NK-92 treated with Interleukin-12 subunit alpha and Interleukin-12 subunit beta, amount 100 ng/mL, for 24 hours (cell line): ENCODE results near the gene FUBP1.
"Not testable (repeated sequence)": the region's sequence is repeated elsewhere in the genome, so short reads cannot be mapped to it uniquely, and the experiment has no call there.

Experiments used
- DNase-seq: peaks from one replicate; lab custom pipeline; 2025; lab: John Stamatoyannopoulos, UW

FUBP1 gene

DNA sequence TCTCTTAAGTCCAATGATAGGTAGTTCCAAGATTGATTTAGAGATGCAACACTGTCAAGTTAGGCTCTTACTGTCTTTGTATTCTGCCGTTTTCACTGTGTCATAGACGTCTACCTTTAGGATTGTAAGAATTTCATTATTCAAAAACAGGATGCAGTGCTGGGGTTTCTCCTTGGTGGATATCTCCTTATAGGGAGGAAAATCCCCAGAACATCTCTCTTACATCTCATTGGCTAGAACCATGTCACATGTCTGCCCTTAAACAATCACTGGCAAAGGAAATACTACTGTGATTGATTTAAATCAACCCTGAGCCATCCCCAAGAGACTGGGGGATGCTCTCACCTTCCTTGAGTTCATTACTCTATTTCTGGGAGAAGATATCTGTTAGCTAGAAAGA, 10.9 kb upstream of the FUBP1 start:
- no peak for DNase-seq

DNA sequence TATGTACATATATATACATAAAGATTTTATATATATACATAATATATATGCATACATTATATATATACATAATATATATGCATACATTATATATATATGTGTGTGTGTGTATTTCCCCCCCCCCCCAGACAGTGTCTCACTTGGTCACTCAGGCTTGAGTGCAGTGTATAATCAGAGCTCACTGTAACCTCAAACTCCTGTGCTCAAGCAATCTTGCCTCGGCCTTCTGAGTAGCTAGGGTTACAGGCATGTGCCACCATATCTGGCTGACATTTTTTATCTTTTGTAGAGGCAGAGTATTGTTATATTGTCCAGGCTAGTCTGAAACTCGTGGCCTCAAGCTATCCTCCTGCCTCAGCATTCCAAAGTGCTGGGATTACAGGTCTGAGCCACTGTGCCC, 9.0 kb upstream of the FUBP1 start:
- DNase-seq, result no peak

DNA sequence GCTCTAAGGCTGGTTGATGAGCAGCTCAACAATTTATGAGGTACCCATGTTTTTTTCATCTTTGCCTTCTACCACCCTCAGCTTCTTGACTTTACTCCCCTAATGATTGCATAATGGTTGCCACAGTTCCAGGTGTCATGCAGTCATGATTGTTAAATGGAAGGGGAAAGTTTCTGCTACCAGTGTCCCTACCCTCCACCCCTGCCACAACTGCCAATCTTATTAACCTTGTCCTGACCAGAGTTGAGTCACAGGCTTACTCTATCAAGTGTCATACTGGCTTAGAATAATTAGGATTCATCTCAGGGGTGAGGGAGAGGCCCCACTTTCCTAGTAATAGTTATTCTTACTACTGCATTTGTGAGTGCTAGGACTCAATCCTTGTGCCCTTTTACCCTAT, 7.9 kb upstream of the FUBP1 start:
- peak; percentile 4 for DNase-seq

DNA sequence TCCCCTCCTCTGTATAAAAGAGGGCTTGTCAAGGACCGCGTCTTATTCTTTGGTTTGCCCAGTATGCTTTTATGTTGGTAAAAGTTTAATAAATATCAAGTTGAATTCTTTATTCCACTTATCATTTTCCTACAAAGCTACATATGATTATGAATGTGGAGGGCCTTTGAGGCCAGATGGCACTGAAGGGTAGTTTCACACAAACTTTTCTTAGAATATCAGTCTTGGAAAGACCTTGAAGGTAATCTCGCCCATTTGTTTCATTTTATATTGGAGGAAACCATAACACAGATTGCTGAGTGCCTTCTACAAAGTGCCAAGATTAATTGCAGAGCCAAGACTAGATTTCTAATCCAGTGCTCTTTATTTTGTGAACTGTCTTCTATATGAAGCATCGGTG, 5.8 kb upstream of the FUBP1 start:
- DNase-seq, result no peak

DNA sequence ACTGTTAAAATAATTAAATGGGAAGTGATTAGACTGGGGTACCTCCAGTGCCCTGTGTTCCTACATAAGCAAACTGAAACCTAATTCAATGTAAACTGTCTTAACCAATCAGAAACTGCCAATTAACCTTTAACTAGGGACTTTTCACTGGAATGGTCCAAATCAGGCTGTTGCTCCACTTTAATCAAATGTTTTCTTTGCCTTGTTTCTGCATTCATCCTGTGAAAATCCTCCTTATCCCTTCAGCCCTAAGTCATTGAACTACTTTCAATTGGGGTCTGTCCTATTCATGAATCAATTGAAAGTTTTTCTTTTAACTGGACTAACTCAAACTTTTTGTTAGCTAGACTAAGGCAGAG, 5.1 kb upstream of the FUBP1 start:
- DNase-seq, result no peak

DNA sequence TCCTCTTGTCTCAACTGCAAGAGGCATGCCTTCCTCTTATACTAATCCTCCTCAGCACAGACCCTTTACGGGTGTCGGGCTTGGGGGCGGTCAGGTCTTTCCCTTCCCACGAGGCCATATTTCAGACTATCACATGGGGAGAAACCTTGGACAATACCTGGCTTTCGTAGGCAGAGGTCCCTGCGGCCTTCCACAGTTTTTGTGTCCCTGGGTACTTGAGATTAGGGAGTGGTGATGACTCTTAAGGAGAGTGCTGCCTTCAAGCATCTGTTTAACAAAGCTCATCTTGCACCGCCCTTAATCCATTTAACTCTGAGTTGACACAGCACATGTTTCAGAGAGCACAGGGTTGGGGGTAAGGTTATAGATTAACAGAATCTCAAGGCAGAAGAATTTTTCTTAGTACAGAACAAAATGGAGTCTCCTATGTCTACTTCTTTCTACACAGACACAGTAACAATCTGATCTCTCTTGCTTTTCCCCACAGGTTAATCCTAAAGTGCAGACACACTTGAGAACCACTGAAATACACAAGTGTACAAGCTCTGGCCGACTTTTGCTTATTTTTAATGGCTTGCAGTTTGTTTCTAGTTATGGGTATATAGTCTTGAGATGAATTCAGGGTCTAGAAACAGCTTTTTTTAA, 4.6 kb upstream of the FUBP1 start:
- DNase-seq, result not testable (repeated sequence)

DNA sequence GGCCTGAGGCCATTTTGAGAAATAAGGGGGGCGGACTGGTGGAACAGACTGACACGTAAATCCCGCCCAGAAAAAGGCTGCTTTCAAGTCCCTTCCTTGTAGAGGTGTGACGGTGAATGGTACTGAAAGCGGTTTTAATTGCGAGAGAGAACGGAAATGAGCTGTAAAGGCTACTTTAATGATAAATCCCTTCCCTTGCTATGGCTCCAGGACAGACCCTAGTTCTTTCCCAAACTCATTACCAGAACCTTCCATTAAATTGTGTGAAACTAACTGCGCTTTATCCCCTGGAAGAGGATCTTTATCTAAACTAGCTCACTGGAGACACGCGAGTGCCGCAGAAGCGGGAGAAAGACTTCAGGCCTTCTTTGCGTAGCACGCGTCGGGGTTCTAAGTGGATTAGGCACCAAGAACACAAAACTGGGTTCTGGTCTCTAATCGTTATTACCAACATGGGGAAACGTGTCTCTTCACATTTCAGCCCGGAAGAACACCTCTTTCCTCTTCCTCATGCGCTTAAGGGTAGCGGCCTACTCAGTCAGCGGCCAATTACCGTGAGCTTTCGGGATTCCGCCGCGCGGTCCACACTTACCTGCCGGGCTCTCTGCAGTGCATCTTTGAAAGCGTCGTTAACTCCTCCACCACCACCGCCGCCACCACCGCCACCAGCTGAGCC, 441 bp downstream of the FUBP1 start:
- DNase-seq, result peak; percentile 63

DNA sequence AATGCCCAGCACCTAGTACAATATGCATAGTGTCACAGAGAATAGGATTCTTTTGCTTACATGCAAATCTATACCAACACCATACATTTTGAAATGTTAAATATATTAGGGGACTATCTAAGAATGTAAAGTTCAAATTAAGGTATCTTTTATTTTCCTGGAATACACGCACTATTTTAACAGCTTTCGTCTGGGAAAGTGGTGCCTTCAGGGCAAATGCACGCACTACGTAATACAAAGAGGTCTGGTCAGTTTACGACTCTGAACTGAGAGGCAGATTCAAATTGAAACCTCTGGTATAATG, 931 bp downstream of the FUBP1 start:
- DNase-seq, result no peak

DNA sequence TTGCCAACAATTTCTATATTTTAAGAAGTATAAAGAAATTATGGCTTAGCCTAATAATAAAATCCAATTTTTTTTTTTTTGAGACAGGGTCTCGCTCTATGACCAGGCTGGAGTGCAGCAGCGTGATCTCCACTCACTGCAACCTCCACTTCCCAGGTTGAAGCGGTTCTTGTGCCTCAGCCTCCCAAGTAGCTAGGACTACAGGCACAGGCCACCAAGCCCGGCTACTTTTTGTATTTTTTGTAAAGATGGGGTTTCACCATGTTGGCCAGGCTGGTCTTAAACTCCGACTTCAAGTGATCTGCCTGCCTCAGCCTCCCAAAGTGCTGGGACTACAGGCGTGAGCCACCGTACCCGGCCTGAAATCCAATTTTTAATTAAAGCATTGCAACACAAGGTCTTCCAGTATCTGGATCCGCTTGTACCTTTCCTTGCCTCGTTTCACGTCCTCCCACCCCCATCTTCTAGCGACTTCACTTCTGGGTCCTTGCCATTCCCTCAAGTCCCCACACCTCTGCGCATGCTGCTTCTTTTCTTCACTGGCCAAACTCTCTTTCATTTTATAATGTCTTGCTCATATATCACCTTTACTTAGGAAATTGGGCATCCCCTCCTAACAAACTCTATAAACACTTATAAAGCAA, 2.3 kb downstream of the FUBP1 start:
- no peak for DNase-seq

DNA sequence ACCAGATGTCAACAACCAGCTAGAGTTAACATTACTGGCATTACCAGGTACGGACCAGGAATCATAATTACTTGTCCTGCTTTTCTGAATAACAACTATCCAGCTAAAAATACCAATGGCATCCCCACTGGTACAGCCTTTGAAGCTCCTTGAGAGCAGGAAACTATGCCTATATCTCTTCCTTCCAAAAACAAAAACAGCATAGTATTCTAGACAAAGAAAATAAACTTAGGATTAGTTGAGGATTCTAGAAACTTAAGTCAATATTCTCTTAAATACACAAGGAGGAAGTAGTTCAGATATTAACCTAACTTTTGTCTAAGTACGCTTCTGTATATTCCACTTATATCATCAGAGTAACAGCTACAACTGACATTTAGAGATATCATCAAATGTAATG, 3.0 kb downstream of the FUBP1 start:
- no peak for DNase-seq

DNA sequence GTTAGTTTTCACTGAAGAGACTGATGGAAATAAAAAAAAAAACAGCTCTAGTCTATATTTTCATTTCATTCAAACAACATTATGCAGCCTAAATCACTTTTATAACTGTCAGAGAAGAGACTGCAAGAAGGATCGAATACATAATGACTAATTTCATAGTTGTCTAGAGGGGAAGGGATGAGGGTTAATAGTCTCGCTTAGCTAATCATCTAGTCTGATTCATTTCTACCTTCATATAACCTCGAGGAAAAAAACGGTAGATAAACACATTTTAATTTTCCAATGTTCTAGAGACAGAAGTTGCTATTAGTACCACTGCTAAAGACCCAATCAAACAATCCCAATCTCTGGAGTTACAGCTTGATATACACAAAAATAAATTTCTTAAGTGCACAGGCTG, 3.5 kb downstream of the FUBP1 start:
- no peak for DNase-seq

DNA sequence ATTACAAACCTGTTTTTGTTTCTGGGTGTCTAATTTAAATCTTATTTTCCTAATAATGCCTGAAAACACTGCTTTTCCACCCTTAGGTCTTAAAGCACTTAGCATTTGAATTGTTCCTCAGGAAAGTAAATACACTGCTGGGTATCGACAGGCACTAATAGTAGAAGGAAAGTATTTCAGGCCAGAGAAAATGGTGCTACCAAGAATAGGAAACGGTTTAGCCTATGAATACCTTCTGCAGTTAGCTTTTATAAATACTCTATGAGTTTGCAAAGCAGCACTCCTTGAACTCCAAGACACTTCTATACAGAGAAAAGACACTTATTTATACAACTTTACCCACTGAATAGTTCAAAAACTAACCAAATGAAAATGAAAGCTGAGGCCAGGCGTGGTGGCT, 6.8 kb downstream of the FUBP1 start:
- DNase-seq, result no peak

DNA sequence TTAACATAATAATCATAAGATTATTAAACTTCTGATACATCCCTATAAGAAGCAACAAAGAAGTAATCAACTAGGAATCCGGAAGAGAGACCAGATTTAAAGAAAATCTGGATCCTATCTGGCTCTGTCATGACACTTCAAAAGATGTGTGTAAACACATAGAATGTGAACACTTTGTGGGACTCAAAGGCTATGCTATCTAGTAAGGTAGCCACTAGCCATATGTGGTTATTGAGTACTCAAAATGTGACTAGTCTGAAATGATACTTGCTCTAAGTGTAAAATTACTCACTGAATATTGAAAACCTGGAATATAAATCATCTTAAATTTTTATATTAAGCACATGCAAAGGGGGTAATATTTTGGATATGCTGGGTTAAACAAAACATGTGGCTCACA, 8.7 kb downstream of the FUBP1 start:
- DNase-seq, result no peak

DNA sequence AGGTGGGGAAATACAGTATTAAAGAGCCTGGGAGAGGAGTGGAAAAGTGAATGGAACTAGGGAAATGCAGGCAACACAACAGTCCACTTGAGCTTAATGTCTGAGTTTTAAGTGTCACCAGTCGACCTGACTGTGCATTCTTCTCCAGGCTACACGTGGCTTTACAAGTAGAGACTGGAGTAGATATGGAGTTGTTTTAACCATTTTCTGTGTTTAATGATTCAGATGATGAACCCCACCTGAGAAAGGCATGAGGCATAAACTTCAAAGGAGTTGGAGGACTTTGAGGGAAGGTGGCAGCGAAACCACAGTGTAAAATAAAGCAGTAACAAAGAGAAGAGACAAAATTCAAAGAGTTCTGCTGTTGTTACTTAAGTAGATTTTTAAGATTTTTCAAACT, 12.6 kb downstream of the FUBP1 start:
- DNase-seq, result no peak

DNA sequence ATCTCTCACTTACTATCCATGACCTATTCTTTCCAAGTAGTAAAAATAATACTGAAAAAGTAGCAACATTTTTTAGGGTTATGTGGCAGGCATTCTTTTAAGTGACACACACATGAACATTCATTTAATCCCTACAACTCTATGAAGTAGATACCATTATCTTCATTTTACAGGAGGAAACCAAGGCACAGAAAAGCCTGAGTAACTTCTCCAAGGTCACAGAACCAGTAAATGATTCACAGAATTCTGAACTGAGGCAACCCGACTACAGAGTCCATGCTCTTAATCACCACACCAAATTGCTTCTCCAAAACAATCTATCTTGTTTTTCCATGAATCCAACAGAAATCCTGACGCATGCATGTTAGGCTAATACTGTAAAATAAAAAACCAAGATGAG, 17.5 kb downstream of the FUBP1 start:
- no peak for DNase-seq

DNA sequence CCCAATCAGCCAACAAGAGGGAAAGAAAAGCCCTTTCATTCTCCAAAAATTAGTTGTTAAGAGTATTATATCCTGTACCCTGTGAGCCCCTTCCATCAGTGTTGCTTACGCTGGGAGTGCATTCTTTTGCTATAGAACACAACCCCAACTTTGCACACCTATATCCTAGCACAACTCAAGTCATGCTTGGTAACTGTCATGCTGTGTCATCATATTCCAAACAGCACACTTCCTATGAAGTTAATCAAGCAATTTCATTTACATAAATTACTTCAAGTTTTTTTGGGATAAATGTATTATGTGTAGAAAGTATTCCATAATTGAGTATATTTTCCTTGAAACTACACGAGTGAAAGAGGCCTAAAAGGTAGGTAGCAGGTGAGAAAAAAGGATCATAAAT, 20.0 kb downstream of the FUBP1 start:
- DNase-seq, result no peak

DNA sequence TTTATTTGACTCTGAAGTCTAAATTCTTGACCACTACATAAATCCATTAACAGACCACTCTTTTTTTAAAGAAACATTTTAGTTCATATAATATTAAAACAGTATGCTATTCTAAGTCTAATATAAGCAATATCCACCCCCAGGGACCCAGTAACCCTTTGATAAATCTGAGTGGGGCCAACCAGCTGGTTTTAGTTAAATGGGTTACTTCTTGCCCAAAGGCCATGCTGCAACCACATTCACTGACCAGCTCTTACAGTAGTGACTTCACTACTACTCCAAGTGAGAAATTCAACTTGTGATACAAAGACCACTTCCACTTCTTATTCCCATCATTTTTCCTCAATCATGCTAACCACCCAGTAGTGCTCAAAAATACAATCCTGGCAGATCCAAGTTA, 20.5 kb downstream of the FUBP1 start:
- DNase-seq, result no peak

DNA sequence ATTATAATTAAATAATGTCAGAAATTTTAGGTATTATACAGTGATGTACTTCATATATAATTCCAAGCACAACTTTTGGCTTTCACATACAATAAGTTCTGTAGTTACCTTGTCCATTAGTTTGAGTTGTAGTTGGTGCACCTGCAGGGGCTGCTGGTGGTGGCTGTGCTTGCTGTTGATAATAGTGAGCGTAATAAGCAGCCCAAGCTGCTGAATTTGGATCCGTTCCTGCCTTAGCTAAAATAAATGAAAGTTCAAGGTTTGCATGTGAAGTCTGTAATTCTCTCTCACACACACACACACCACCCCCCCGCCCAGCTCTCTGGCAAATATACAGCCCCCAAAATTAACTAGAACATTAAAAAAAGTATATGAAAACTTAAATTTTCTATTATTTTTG, 22.4 kb downstream of the FUBP1 start:
- DNase-seq, result no peak

DNA sequence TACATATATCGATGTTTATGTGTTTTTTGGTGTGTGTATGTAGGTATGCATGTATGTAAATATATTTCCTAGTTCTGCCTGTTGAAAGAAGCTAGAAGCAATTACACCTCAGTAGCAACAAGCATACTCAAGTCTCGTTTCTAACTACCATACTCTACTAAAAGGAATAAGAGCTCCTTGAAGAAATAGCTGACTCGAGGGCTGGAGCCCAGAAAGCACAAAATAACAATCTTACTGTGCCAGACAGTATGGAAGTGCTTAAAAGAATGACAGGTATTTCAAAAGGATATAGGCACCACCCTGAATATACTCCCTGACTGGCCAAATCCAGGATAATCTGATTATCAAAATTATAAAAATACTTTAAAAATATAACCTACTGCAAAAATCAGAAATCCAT, 23.2 kb downstream of the FUBP1 start:
- DNase-seq, result no peak

DNA sequence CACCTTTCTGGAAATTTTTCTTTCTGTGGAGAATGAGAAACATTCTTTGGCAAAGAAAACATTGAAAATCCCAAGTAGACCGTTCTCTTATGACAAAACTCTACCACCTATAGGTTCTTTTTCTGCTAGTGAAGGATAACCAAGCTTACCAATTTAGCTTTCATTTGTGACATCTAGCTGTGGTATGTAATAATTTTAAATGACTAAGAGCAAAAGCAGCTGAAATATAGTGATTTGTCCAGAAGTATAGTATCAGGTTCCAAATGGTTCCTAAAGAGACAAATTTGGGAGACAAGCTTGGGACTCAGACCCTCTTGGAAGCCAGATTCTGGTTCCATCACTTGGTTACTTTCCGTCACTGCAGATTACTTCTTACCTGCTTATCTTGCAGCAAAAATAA, 24.4 kb downstream of the FUBP1 start:
- no peak for DNase-seq

DNA sequence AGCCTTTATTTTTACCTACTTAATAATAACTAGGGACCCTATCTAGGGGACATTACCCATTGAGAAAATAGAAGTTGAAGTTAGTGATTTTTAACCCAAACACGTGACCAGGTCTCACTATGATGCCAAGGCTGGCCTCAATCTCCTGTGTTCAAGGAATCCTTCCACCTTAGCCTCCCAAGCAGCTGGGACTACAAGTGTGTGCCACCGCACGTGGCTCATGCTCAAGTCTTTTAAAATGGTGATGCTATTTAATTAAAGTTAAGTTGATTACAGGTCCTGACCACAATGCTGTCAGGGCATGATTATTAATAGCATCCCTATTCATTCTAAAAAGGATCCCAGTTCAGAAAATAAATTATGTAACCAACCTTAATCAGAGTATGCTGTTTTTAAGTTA, 25.0 kb downstream of the FUBP1 start:
- no peak for DNase-seq

DNA sequence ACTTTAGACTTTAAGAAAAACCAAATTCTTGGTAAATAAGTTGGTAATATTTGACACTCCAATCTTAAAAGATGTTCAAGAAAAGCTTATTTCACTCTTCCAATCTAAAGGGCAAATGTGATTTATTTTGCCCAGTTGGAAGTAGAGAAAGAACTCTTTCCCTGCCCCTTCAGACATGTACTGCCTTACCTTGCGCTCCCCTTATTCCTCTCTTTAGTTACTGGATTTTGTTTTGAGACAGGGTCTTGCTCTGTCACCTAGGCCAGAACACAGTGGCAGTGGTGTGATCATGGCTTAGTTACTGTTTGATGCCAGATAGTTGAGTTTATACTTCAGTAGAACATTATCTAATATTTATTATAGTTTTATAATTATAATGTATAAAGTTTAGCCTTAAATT, 27.5 kb downstream of the FUBP1 start:
- DNase-seq, result no peak

DNA sequence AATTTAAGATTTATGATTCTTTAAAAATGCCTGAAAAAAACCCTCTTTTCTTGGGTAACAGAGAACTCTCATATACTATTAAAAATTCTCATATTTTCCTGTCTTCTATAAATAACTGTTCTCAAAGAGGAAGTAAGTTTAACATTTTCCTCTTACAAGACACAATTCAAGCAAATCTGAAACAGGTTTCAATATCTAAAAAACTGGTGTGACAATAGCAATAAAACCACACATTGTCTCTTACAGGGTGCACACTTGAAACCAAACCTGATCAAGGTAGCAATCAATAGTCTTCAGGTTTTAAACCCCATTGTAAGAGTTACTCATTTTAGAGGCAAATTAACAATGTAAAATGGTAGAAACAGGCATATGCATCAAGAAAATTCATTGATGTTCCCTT, 28.0 kb downstream of the FUBP1 start:
- DNase-seq, result no peak

DNA sequence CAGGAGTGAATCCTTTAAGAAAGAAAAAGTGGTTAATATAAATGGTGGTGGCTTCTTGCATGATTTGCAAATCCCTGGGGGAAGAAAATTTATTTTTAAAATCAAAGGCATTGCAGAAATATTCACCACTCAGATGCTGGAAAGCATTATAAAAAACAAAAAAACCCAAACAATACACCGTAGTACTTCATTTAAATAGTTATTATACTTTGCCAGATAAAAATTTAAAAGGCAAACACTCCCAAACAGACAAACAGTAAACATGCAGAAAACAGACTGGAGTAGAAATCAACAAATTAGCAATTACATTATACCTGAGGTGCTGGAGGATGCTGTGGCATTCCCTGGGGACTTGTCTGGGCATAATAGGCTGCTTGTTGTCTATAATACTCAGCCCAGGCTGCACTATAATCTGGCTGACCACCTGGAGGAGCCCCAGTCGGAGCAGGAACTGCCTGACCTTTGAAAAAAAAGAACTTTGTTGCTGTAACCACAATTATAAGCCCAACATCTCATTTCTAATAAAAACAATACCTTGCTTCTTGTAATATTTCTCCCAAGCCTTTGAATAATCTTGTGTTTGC, 29.9 kb downstream of the FUBP1 start:
- no peak for DNase-seq
